K562 (cell line): ENCODE measurements around the gene TSEN34. TPM values are rescaled to one million over a fixed set of nuclear protein-coding genes. Genes with fewer than 3 reads are reported as not detected.

Experiments
- ARHGAP35 ChIP-seq: fragments of 450-650 bp; IDR thresholded peaks from 2 replicates; pipeline ENCODE4 v1.6.1; 2018; ENCODE audit not compliant: partially characterized antibody
- CCAR2 ChIP-seq: fragments of 200-400 bp; formaldehyde crosslinking; IDR thresholded peaks from 2 replicates; pipeline ENCODE4 v1.6.1; 2017; ENCODE audit warnings: mild to moderate bottlenecking, low read depth, low read length
- CREM ChIP-seq: IDR thresholded peaks from 2 replicates; pipeline ENCODE4 v1.6.1; 2014; ENCODE audit warnings: antibody characterized with exemption, low read depth
- DEAF1 ChIP-seq: fragments of 450-650 bp; formaldehyde crosslinking; IDR thresholded peaks from 2 replicates; pipeline ENCODE4 v1.4.0; 2020; ENCODE audit warnings: mild to moderate bottlenecking, moderate library complexity
- E2F5 ChIP-seq: sonication (generic); formaldehyde crosslinking; IDR thresholded peaks from 2 replicates; pipeline ENCODE4 v1.8.0; 2022; ENCODE audit warnings: mild to moderate bottlenecking, missing genetic modification reagents
- ETV1 ChIP-seq: fragments of 450-650 bp; conservative IDR thresholded peaks from 2 replicates; pipeline ENCODE4 v1.6.1; 2016; ENCODE audit warnings: missing genetic modification characterization, control low read depth, low read depth, missing compliant biosample characterization
- GTF2A2 ChIP-seq: IDR thresholded peaks from 2 replicates; pipeline ENCODE4 v1.6.1; 2016; ENCODE audit warnings: mild to moderate bottlenecking, missing genetic modification characterization, missing compliant biosample characterization
- IRF9 ChIP-seq: fragments of 450-650 bp; IDR thresholded peaks from 2 replicates; pipeline ENCODE4 v1.6.1; 2016; ENCODE audit warnings: missing biosample characterization, missing genetic modification characterization
- LEF1 ChIP-seq: fragments of 450-650 bp; IDR thresholded peaks from 2 replicates; pipeline ENCODE4 v1.6.1; 2016; ENCODE audit warnings: mild to moderate bottlenecking
- MLLT1 ChIP-seq, 2 experiments: fragments of 450-650 bp; IDR thresholded peaks; 2 replicates each; pipeline ENCODE4 v1.6.1; 2016
- NFE2L1 ChIP-seq: fragments of 450-650 bp; IDR thresholded peaks from 2 replicates; pipeline ENCODE4 v1.6.1; 2016; ENCODE audit warnings: missing genetic modification characterization, low read depth, mild to moderate bottlenecking, missing compliant biosample characterization, moderate library complexity, borderline replicate concordance
- NFRKB ChIP-seq: fragments of 450-650 bp; IDR thresholded peaks from 2 replicates; pipeline ENCODE4 v1.6.1; 2016; ENCODE audit warnings: low read depth
- SIRT6 ChIP-seq: IDR thresholded peaks from one replicate; pipeline ENCODE4 v1.6.1; 2012; ENCODE audit warnings: low read depth, mild to moderate bottlenecking, control low read depth, inconsistent platforms, low read length, moderate library complexity
- SREBF1 ChIP-seq: fragments of 150-350 bp; IDR thresholded peaks from 2 replicates; pipeline ENCODE4 v1.6.1; 2014; ENCODE audit warnings: antibody characterized with exemption, low read depth, low read length, borderline replicate concordance
- SRSF1 ChIP-seq: fragments of 200-400 bp; formaldehyde crosslinking; IDR thresholded peaks from 2 replicates; pipeline ENCODE4 v1.6.1; 2017; ENCODE audit warnings: mild to moderate bottlenecking, low read depth, low read length, moderate library complexity
- TSC22D4 ChIP-seq: fragments of 450-650 bp; IDR thresholded peaks from 2 replicates; pipeline ENCODE4 v1.6.1; 2016; ENCODE audit warnings: missing genetic modification characterization, missing biosample characterization, control low read depth
- U2AF2 ChIP-seq: fragments of 200-400 bp; formaldehyde crosslinking; optimal IDR thresholded peaks from 2 replicates; pipeline ENCODE3; 2017; ENCODE audit warnings: low read depth, mild to moderate bottlenecking, low read length
- ZNF217 ChIP-seq: sonication (generic); formaldehyde crosslinking; IDR thresholded peaks from 2 replicates; pipeline ENCODE4 v1.8.0; 2022; ENCODE audit warnings: mild to moderate bottlenecking, missing genetic modification reagents
- ZNF444 ChIP-seq: fragments of 250-450 bp; sonication (Bioruptor Pico); IDR thresholded peaks from 2 replicates; pipeline ENCODE4 v1.4.0; 2020; ENCODE audit warnings: mild to moderate bottlenecking, moderate library complexity
- ZNF655 ChIP-seq: fragments of 250-450 bp; sonication (Bioruptor Pico); IDR thresholded peaks from 2 replicates; pipeline ENCODE4 v1.5.0; 2021
- ZNF76 ChIP-seq: fragments of 250-450 bp; sonication (Bioruptor Pico); IDR thresholded peaks from 2 replicates; pipeline ENCODE4 v1.4.0; 2020; ENCODE audit warnings: mild to moderate bottlenecking, moderate library complexity, borderline replicate concordance
- polyA plus RNA-seq, 8 experiments: library from polyadenylated mRNA; depleted of rRNA in 4 of 8; stranded (reverse) in 5 of 8; unstranded in 3 of 8; fragments of >200 nt; fragmentation: Nextera tagmentation in 2 of 8; fragmentation: Illumina TruSeq in 1 of 8; extraction: Ambion mirVana in 2 of 8; extraction: Trizol in 1 of 8; gene quantifications; 2 replicates each; pipeline versions ENCODE4 v1.2.1 to v1.2.3, GENCODE V29; 2011 to 2014; ENCODE audit warnings: inconsistent platforms in 1 of 8, missing spikeins in 1 of 8
- total RNA-seq, 7 experiments: library from RNA; depleted of rRNA in 6 of 7; stranded (reverse); fragments of >200 nt in 6 of 7; fragmentation: Illumina TruSeq in 2 of 7; extraction: Trizol in 2 of 7; gene quantifications; 2 replicates each; pipeline versions ENCODE4 v1.2.1 to v1.2.3, GENCODE V29; 2011 to 2021; ENCODE audit warnings: low replicate concordance in 1 of 7

TSEN34 gene
- total and polyA plus RNA-seq, 9 of the 15 experiments (the other 6 are each of a cell fraction or from before 2014, with no cell fraction given), result 3.1 to 57.6 (median 29.5) TPM

GRCh38 chr19:54207983-54208783 lies 17.1 kb downstream of the TSEN34 start (continued):
- peak; percentile 67; the same call in 1 of the 2 replicates for TF ChIP-seq E2F5
- peak; percentile 78 to 86 for TF ChIP-seq MLLT1 (IDR thresholded peaks at IDR 0.05)
- no peak for TF ChIP-seq TSC22D4 (tag)
- peak; percentile 85 for TF ChIP-seq LEF1
- TF ChIP-seq ETV1 (tag), result peak; percentile 70
- no peak for TF ChIP-seq ARHGAP35
- no peak for TF ChIP-seq GTF2A2 (tag)
- peak; percentile 65 for TF ChIP-seq SIRT6
- no peak for TF ChIP-seq ZNF655 (CRISPR knock-in tag)
- no peak for TF ChIP-seq CCAR2
- TF ChIP-seq ZNF217, result no peak
- no peak for TF ChIP-seq NFRKB
- 0 out of 2 replicates have a peak, but pooled peaks have one; percentile 23 for TF ChIP-seq ZNF76 (CRISPR knock-in tag)
- no peak for TF ChIP-seq U2AF2
- TF ChIP-seq ZNF444, result 0 out of 2 replicates have a peak, but pooled peaks have one; percentile 24
- TF ChIP-seq IRF9, result peak; percentile 90
- peak; percentile 66; the same call in 1 of the 2 replicates for TF ChIP-seq CREM
- no peak; the same call in 1 of the 2 replicates for TF ChIP-seq SREBF1
- TF ChIP-seq DEAF1 (CRISPR knock-in tag), result peak; percentile 18; the same call in 1 of the 2 replicates
- no peak for TF ChIP-seq SRSF1
- TF ChIP-seq NFE2L1 (tag), result no peak
